G401 (cell line): ENCODE data around the gene ABAT. TPM values are rescaled to one million over a fixed set of nuclear protein-coding genes. Genes with fewer than 3 reads are reported as not detected.

Experiments used
- DNase-seq: peaks from one replicate; pipeline ENCODE4 v3.0.0-alpha.2; 2015; ENCODE audit warnings: low spot score
- in situ Hi-C: cut with HindIII; loops from 2 replicates; pipeline ENCODE4 v1.10.0; 2016; ENCODE audit warnings: low sequenced_read_pairs, mixed read lengths
- total RNA-seq: library from RNA; depleted of rRNA; stranded (reverse); fragments of >200 nt; shearing (Covaris generic); gene quantifications from 2 replicates; pipeline ENCODE4 v1.2.3, GENCODE V29; 2014

ABAT gene
- total RNA-seq, 1 experiment from 2014 or later: 8.0 TPM

DNA sequence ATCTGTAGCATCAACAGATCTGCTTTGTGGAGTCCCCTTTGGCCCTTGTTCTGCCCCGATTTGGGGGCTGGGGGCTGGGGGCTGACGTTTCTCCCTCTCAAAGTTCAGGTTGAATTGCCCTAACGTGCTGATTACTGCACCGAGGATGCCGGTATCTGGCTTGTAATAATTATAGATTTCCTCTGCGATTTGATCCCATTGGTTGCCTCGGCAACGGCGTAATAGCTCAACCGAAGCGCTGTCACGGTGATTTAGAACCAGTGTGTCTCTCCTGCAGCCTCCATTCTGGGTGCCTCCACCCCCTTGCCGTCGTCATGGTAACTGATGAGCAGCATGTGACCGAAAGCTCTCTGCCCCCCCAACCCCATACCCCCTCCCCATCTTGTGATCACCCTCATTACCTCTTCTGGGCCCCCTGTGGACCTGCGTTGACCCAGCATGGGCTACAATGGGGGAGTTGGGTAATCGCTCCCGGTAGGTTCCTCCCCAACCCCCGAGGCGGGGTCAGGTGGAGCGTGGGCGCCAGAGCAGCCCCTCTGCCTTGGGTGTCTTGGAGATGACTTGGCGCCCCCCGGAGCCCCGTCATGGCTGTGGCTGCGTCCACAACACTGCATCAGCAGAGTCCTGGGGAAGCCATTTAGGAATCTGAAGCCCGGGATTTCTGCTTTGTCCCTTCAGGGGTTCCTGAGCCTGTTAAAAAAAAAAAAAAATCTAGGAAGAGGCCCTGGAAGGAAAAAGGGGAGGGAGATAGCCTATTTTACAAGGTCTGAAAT is 38.4 kb downstream of the ABAT start:
- in situ Hi-C loops: no loop called here
- peak; percentile 88 for DNase-seq

DNA sequence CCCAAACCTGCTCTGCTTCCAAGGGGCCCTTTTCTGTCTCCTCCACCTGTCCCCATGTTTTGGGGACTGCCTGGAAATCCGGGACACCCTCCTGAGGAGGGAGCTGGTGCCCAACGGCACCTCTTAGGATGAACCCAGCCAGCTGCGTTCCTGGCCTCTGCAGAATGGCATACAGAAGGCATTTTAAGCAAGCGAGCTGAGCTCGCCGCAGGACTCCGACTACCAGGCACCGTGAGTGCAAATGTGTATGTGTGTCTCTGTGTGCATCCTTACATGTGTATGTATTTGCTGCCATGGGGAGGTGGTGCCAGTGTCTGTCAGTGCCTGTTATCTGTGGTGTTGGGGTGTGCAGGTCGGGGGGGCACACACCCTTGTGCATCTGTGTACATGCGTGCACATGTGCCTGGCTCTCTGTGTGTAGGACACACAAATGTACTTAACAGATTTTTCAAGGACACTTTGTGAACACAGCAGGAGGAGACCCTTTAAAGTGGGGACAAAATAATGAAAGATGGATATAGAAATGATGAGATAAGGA is 39.3 kb downstream of the ABAT start:
- peak; percentile 76 for DNase-seq
- in situ Hi-C loops: no loop called here

DNA sequence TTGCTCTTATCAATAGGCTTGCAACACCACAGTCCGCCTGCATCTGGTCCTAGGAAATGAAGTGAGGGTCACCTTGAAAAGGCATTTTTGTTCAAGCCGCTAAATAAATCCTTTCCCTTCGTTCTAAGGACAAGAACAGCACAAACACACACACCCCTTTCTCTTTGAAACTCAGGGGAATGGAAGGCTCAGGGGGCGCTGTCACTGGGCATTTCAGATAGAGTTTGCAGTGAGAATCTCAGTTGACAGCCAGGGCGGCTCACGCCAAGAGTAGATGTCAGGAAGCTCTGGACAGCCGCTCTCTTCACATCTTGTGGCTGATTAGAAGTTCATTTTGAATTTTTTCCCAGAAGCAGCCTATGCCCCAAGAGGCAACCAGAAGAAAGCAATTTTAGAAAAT is 39.8 kb downstream of the ABAT start:
- DNase-seq: peak; percentile 81
- in situ Hi-C loops: no loop called here

GRCh38 chr16:8714807-8715206 is 40.4 kb downstream of the ABAT start:
- peak; percentile 44 for DNase-seq
- in situ Hi-C loops: no loop called here

DNA sequence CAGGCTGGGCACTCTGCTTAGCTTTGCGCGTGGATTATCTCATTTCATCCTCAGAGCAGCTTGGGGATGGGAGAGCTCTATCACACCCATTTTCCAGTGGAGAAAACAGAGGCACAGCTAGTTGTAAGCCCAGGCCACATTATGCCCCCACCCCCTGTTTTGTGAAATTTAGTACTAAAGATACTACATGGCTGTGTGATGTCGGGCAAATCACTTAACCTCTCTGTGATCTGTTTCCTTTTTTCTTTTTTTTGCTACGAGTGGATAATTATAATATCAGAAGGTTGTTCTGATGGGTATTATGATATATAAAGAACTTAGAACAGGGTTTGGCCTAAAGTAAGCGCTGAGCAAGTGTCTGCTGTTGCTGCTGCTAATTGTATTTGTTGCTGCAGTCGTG is 41.6 kb downstream of the ABAT start:
- in situ Hi-C loops: no loop called here
- no peak for DNase-seq

DNA sequence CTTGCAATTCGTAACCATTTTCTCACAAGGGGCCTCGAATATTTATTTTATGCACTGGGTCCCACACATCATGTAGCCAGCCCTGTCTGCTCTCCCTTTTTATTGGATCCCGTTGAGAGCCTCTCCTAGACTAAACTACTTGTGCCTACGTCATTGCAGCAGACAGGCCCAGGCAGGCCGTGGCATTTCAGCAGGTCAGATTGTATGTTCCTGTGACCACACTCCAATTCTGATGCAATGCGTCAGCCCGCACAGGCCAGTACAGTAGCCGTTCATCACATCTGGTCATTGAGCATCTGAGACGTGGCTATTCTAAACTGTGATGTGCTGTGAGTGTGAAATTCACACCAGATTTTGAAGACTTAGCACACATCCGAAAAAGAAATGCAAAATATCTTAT is 42.2 kb downstream of the ABAT start:
- DNase-seq: no peak
- in situ Hi-C loops: no loop called here

DNA sequence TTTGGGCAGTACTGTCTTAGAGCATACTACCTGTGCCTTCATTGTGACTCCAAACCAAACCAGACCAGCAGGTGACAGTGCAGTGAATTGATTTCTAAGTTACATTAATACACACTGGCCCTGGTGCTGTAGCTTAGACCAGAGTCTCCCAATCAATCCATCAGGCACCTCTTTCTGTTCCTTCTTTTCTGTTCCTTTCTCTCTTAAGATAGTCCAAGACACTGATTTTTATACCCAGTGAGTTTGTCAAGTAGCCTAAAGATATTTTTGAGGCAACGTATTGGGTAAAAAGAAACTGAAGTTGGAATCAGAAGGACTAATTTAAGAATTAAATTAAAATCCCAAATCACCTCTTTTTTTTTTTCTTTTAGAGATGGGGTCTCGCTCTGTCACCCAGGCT is 43.1 kb downstream of the ABAT start:
- in situ Hi-C loops: no loop called here
- DNase-seq: no peak

- DNase-seq: no peak
- in situ Hi-C loops: no loop called here
Observed at GRCh38 chr16:8717892-8718415, 43.5 kb downstream of the ABAT start.

DNA sequence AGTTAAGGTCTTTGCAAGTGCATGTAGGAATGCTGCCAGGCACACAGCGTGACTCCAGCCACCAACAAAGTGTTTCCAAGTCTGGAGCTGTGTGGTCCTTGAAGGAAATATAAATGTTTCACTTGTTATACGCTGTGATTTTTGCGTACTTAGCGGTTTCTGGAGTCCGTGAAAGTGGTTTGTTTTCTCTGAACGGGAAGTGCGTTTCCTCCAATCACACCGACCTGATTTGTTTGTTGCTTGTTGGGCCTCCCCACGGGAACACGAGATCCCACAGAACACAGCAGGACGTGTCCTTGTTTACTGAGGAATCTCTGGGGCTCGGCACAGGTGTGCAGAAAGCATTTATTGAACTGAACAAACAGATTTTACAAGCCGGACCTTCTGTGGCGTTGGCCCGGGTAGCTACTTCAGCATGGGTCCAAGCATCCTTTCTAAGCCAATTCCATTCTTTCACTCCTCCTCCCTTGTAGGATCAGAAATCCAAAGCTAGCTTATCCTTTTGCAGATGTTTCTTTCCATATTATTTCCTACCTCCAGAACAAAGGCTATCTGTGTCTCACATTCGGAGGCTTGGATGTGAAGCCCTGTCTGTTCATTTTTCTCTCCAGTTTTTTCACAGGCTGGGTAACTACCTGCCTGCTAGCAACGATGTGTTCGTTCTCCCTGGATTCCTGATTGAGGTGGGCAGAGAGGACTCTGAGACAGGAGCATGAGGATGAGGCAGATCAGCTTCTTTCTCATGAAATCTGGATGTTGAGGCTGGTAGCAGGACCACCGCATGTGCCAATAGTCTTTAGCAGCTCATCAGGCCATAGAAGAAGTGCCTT is 44.6 kb downstream of the ABAT start:
- DNase-seq: peak; percentile 77
- in situ Hi-C loops: no loop called here

DNA sequence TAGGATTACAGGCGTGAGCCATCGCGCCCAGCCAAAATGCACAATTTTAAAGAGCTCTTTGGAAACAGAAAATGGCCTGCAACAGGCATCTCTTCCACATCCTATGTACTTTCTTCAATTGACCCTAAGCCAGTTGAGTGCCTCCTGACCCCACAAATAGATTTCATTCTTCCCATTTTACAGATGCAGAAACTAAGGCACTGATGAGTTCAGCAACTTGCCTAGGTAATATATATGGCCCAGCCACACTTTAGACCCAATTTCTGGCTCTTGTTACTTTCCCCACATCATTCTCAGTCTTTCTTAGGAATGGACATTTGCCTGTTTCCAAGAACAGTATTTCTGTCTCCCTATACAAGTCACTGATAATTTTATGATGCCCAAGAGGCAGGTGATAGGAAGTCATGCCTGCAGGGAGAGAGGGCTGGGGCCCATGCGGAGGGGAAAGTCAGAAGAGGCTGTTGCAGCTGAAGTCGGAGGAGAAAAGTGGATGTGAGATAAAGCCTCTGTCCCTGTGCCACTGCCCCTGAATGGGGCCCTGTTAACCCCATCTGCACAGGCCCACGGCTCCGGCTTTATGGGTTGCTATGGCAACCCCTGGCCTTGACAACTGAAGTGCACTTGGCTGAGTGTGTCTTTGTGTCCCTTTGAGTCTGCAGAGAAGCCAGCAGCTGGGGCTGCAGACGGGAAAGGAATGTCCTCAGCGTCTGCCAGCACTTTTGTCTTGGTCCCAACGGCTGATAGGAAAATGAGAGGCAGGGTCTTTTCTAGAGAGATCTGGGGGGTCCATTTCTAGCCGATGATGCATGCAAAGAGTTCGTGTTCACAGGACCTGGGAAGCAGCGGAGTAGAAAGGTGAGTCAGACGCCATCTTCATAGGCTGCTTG is 45.9 kb downstream of the ABAT start:
- in situ Hi-C loops: no loop called here
- DNase-seq: peak; percentile 42

- no peak for DNase-seq
- in situ Hi-C loops: no loop called here
Observed at GRCh38 chr16:8720967-8721308, 46.5 kb downstream of the ABAT start.

DNA sequence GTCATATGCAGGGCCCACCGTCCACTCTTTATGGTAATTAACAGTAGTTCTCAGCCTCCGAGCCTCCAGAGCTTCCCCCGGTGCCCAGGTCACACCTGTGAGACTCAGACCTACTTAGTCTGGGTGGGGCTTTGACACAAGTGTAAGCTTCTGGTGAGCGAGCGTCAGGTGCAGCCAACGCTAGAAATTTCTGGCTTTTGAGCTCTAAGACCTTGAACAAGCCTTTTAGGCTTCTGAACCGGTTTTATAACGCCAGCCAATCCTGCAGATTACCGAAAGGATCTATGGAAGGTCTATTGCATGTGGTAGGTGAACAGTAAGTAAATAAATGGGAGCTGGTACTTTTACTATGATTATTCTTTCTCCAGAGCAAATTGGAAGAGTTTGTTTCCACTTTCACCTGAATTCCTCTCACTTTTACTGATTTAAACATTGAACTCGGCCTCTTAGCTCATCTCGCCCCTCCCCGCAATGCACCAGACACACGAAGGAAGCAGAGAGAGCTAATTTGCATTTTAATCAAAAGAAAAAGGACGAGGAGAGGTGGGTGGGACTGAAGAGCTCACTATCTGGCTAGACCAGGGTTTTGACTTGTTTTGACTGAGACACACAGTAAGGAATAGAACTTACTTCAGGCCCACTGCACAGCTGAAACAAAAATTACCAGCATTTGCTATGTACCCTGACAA is 47.1 kb downstream of the ABAT start:
- in situ Hi-C loops: no loop called here
- no peak for DNase-seq

DNA sequence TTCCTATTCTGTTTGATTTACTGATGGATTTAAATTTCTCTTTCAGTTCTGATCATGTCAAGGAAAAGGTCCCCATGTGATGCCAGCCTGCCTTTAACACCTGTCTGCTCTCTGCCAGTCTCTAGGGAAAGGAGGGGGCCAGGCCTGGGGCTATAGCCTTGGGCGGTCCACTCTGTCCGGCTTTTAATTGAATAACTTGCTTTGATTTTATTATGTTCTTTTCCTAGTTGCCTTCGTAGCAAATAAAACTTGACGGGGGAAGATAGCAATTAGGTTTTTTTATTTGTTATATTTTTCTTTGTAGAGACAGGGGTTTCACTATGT is 47.6 kb downstream of the ABAT start:
- DNase-seq: no peak
- in situ Hi-C loops: no loop called here

- DNase-seq: no peak
- in situ Hi-C loops: no loop called here
Observed at GRCh38 chr16:8725513-8726178, 51.2 kb downstream of the ABAT start.

GRCh38 chr16:8727131-8727806 is 52.9 kb downstream of the ABAT start:
- in situ Hi-C loops: no loop called here

GRCh38 chr16:8727857-8728618 is 53.6 kb downstream of the ABAT start:
- no peak for DNase-seq
- in situ Hi-C loops: no loop called here

More at GRCh38 chr16:8727131-8727806, 52.9 kb downstream of the ABAT start:
- no peak for DNase-seq

DNA sequence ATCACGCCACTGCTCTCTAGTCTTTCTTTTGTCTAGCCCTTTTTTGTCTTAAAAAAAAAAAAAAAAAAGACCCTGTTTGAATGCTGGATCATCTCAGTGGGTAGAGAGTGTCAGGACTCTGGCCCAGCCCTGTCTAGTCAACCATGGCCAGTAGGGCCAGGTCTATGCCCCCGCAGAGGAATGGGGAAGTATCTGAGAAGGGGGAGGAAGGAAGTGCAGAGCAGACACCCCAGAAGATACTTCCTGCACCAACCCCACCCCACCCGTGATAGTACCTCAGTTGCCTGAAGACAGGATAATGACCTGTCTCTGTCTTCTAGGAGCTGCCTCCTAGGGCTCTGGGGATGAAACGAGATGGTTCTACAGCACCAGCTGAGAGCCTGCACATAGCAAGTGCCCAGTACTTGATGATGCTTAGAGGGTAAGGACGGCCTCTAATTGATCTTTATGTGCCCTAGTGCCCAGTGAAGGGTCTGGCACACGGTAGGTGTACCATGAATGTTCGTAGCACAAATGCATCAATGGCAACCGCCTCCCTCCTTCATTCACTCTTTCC is 55.4 kb downstream of the ABAT start:
- in situ Hi-C loops: no loop called here
- no peak for DNase-seq
